ENCODE measurements around the gene VEGFB. TPM values are rescaled to one million over a fixed set of nuclear protein-coding genes. Genes with fewer than 3 reads are reported as not detected.

The VEGFB gene
- total RNA-seq, 1 experiment from 2014 or later, result 47.5 TPM

DNA sequence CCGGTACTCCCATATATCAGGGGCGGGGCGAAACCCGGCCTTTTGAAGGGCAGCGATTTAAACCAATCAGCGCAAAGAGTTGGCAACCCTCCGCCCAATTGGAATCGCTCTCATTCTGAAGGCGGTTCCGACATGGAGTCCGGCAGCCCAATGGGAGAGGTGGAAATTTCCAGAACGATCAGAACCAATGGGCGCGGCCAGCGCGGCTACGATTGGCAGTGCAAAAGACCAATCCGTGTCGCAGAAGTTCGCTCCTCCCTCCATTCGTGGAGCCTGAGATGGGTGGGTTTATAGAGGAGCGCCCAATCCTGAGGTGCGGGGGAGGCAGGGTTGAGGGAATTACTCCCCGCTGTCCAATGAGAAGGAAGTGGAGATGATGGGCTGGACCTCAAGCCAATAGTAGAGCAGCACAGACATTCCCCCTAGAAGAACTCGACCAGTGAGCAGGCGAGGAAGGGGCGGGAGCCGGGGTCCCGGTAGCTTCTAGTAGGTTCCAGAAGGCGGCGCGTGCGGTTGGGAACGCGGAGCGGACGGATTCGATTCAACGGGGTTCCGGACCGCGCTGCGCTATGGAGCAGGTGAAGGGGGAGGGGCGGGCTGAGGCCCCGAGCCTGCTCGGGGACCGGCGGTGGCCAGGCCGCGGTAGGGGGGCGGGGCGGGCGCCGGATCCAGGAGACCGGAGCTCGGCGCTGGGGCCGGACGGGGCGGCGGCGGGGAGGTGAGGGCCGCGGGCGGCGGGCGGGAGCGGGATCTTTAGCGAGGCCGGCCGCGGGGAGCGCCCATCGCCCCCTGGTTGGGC, 48.5 kb upstream of the VEGFB start, which contains the start of gene STIP1:
Gene STIP1 (plus strand): TSS at position 479 of the 799 bp plus-strand sequence. CDS start 91 bp downstream, at position 570.
- TF ChIP-seq CEBPB (IDR thresholded peaks at IDR 0.05; ENCODE audit: low read depth) (no peak), POLR2AphosphoS5 (IDR thresholded peaks at IDR 0.05; ENCODE audit: low read depth, low read length) (peak; percentile 86), EGR1 (IDR thresholded peaks at IDR 0.05; ENCODE audit: low read depth) (no peak), REST (IDR thresholded peaks at IDR 0.05; ENCODE audit: low read depth) (no peak), EZH2phosphoT487 (IDR thresholded peaks at IDR 0.05; ENCODE audit: borderline replicate concordance) (no peak), POLR2A (IDR thresholded peaks at IDR 0.05; ENCODE audit: borderline replicate concordance, extremely low read depth, insufficient read depth, insufficient read length) (peak; percentile 39), CBX3 (IDR thresholded peaks at IDR 0.05; ENCODE audit: low read depth) (no peak), TCF7L2 (IDR thresholded peaks at IDR 0.05; ENCODE audit: borderline replicate concordance, extremely low read depth, insufficient read depth, insufficient read length) (no peak), ZNF274 (IDR thresholded peaks at IDR 0.05; ENCODE audit: low read depth, low read length) (no peak), SIN3A (IDR thresholded peaks at IDR 0.05; ENCODE audit: low read depth) (no peak), SRF (IDR thresholded peaks at IDR 0.05; ENCODE audit: low read depth) (no peak)
- TF ChIP-seq, protein P1, sequence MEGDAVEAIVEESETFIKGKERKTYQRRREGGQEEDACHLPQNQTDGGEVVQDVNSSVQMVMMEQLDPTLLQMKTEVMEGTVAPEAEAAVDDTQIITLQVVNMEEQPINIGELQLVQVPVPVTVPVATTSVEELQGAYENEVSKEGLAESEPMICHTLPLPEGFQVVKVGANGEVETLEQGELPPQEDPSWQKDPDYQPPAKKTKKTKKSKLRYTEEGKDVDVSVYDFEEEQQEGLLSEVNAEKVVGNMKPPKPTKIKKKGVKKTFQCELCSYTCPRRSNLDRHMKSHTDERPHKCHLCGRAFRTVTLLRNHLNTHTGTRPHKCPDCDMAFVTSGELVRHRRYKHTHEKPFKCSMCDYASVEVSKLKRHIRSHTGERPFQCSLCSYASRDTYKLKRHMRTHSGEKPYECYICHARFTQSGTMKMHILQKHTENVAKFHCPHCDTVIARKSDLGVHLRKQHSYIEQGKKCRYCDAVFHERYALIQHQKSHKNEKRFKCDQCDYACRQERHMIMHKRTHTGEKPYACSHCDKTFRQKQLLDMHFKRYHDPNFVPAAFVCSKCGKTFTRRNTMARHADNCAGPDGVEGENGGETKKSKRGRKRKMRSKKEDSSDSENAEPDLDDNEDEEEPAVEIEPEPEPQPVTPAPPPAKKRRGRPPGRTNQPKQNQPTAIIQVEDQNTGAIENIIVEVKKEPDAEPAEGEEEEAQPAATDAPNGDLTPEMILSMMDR (IDR thresholded peaks at IDR 0.05 in 2 of 3, conservative IDR thresholded peaks at IDR 0.05 in 1 of 3; ENCODE audit: borderline replicate concordance in 1 of 3, insufficient read depth in 1 of 3, low read depth in 2 of 3, low read length in 2 of 3), result peak in 2 of 3 experiments; percentile 15 to 29; a peak in 1 of 6 replicates
- peak; percentile 87 for ATAC-seq

More for the DNA sequence above, 48.5 kb upstream of the VEGFB start, which contains the start of gene STIP1:
- no peak within 1 kb of the TSS for H2AFZ ChIP-seq (ENCODE audit: low read depth, low read length, poor library complexity, severe bottlenecking)
- H3K27me3 ChIP-seq (ENCODE audit: insufficient read depth, low read length), result no peaks in the 10 kb centered on the region
- peak; percentile 100 for DNase-seq (ENCODE audit: low read depth, low spot score)
- H3K4me2 ChIP-seq (ENCODE audit: low read length), result peak within 1 kb of the TSS; percentile 90
- POLR2A ChIA-PET, result interaction anchor here (0.6 to 1.8 kb wide), 19 partner anchors 10 to 488 kb away, joined by 3 to 12 read pairs (median 4); partner anchors contain the start of genes ESRRA, PRDX5 and TRMT112
- intact Hi-C loops (cut with micrococcal nuclease), result loop anchor here (5.0 kb wide), 1 partner anchor 116 kb away; the partner anchor contains the start of gene CATSPERZ
- RAD21 ChIA-PET (ENCODE audit: low non-redundant PET in 1 of 2, low total read pairs in 2 of 2, uncharacterized antibody in 2 of 2, unreplicated experiment in 2 of 2), result interaction anchor here (0.8 to 1.0 kb wide), 2 partner anchors 19 to 40 kb away, joined by 3 read pairs; partner anchors contain the start of genes NUDT22 (in 1 of the 2) and TRPT1 (in 1 of the 2)
- peaks cover 8 to 19% of the 10 kb centered on the region in 2 experiments; a peak in 3 of 4 replicates for H3K36me3 ChIP-seq (ENCODE audit: control insufficient read depth in 1 of 2, insufficient read depth in 2 of 2, low read length in 2 of 2)
- CTCF ChIA-PET, result interaction anchor here (1.0 to 2.3 kb wide), 5 partner anchors 19 to 170 kb away, joined by 3 to 15 read pairs (median 3); no protein-coding TSS in a partner anchor
- H3K4me1 ChIP-seq (ENCODE audit: control insufficient read depth in 1 of 2, insufficient read depth in 2 of 2, low read length in 2 of 2), result peaks cover 26 to 48% of the 10 kb centered on the region in 2 experiments
- H3K9me3 ChIP-seq (ENCODE audit: control insufficient read depth in 1 of 2, insufficient read depth in 1 of 2, low read depth in 1 of 2, low read length in 2 of 2), result no peaks in the 10 kb centered on the region
- H3K9me2 ChIP-seq (ENCODE audit: insufficient read depth), result no peaks in the 10 kb centered on the region
- H4K20me1 ChIP-seq (ENCODE audit: insufficient read depth), result peaks cover 12% of the 10 kb centered on the region
- peaks cover 26% of the 10 kb centered on the region for H3K79me2 ChIP-seq (ENCODE audit: insufficient read depth, low read length)
- BruUV-seq (replicated peaks), result no TSS peak
- H3K9ac ChIP-seq (ENCODE audit: low read length), result peak within 1 kb of the TSS; percentile 87
- H3K27ac ChIP-seq (ENCODE audit: low read depth, low read length), result peak within 1 kb of the TSS; percentile 90
- peak within 1 kb of the TSS; percentile 81 to 88 for H3K4me3 ChIP-seq (replicated peaks in 1 of 2; ENCODE audit: low read depth in 1 of 2, low read length in 2 of 2)
